ENCODE data around the gene HS6ST1. TPM values are rescaled to one million over a fixed set of nuclear protein-coding genes. Genes with fewer than 3 reads are reported as not detected.
A peak's percentile ranks its signal among the peaks of the same experiment; 100 is the strongest.

HS6ST1 gene
- total RNA-seq, 1 donor from 2014 or later, result 19.2 TPM

- no peak for FAIRE-seq
- Histone ChIP-seq H3K27me3 (ENCODE audit: control insufficient read depth, insufficient read depth, low read length) (no peaks in the 10 kb centered on the region), H3K36me3 (ENCODE audit: control insufficient read depth, insufficient read depth, low read length) (no peaks in the 10 kb centered on the region), H3K4me3 (ENCODE audit: low read depth, low read length) (no peak overlapping the region)
- DNase-seq (ENCODE audit: low read depth), result no peak
- TF ChIP-seq CTCF (IDR thresholded peaks at IDR 0.05; ENCODE audit: insufficient read depth, low read length, severe bottlenecking), result no peak
Measured at GRCh38 chr2:128354161-128354560, 35.5 kb upstream of the HS6ST1 start.

- TF ChIP-seq CTCF (IDR thresholded peaks at IDR 0.05; ENCODE audit: insufficient read depth, low read length, severe bottlenecking), result no peak
- FAIRE-seq, result no peak
- no peak for DNase-seq (ENCODE audit: low read depth)
- Histone ChIP-seq H3K27me3 (ENCODE audit: control insufficient read depth, insufficient read depth, low read length) (no peaks in the 10 kb centered on the region), H3K4me3 (ENCODE audit: low read depth, low read length) (no peak overlapping the region), H3K36me3 (ENCODE audit: control insufficient read depth, insufficient read depth, low read length) (no peaks in the 10 kb centered on the region)
Measured at GRCh38 chr2:128350736-128351135, 32.1 kb upstream of the HS6ST1 start.

GRCh38 chr2:128348701-128349100, 30.0 kb upstream of the HS6ST1 start:
- no peaks in the 10 kb centered on the region for H3K27me3 ChIP-seq (ENCODE audit: control insufficient read depth, insufficient read depth, low read length)
- no peak for TF ChIP-seq CTCF (IDR thresholded peaks at IDR 0.05; ENCODE audit: insufficient read depth, low read length, severe bottlenecking)
- no peaks in the 10 kb centered on the region for H3K36me3 ChIP-seq (ENCODE audit: control insufficient read depth, insufficient read depth, low read length)
- DNase-seq (ENCODE audit: low read depth), result no peak
- FAIRE-seq, result no peak
- no peak overlapping the region for H3K4me3 ChIP-seq (ENCODE audit: low read depth, low read length)

GRCh38 chr2:128347701-128348539, 29.3 kb upstream of the HS6ST1 start:
- no peak overlapping the region for H3K4me3 ChIP-seq (ENCODE audit: low read depth, low read length)
- FAIRE-seq, result peak; percentile 47
- TF ChIP-seq CTCF (IDR thresholded peaks at IDR 0.05; ENCODE audit: insufficient read depth, low read length, severe bottlenecking), result no peak
- H3K27me3 ChIP-seq (ENCODE audit: control insufficient read depth, insufficient read depth, low read length), result no peaks in the 10 kb centered on the region
- DNase-seq (ENCODE audit: low read depth), result no peak
- H3K36me3 ChIP-seq (ENCODE audit: control insufficient read depth, insufficient read depth, low read length), result no peaks in the 10 kb centered on the region

- no peak for FAIRE-seq
- Histone ChIP-seq H3K4me3 (ENCODE audit: low read depth, low read length) (no peak overlapping the region), H3K27me3 (ENCODE audit: control insufficient read depth, insufficient read depth, low read length) (no peaks in the 10 kb centered on the region), H3K36me3 (ENCODE audit: control insufficient read depth, insufficient read depth, low read length) (no peaks in the 10 kb centered on the region)
- DNase-seq (ENCODE audit: low read depth), result no peak
- no peak for TF ChIP-seq CTCF (IDR thresholded peaks at IDR 0.05; ENCODE audit: insufficient read depth, low read length, severe bottlenecking)
Measured at GRCh38 chr2:128347171-128347558, 28.5 kb upstream of the HS6ST1 start.
